KMS-11 (cell line): Measurements from ENCODE around the gene CTDP1.

Experiments used
- H2AFZ ChIP-seq: fragments of 200-600 bp; sonication (generic); 2 replicates; pipeline ENCODE4 v1.6.1; 2016; ENCODE audit warnings: antibody characterized with exemption, mixed run types, low read depth
- H3K27ac ChIP-seq: fragments of 200-600 bp; sonication (generic); 2 replicates; pipeline ENCODE4 v1.6.1; 2016; ENCODE audit warnings: mild to moderate bottlenecking, mixed run types
- H3K27me3 ChIP-seq: fragments of 200-600 bp; sonication (generic); 2 replicates; pipeline ENCODE4 v1.6.1; 2017; ENCODE audit warnings: mild to moderate bottlenecking, low read depth, mixed run types, moderate library complexity; ENCODE audit not compliant: insufficient read depth
- H3K36me3 ChIP-seq: fragments of 200-600 bp; sonication (generic); 2 replicates; pipeline ENCODE4 v1.6.1; 2017; ENCODE audit warnings: mild to moderate bottlenecking, mixed run types; ENCODE audit not compliant: insufficient read depth
- H3K4me1 ChIP-seq: fragments of 200-600 bp; sonication (generic); 2 replicates; pipeline ENCODE4 v1.6.1; 2016; ENCODE audit warnings: mild to moderate bottlenecking, low read depth, mixed run types; ENCODE audit not compliant: poor library complexity, severe bottlenecking
- H3K4me2 ChIP-seq: fragments of 200-600 bp; sonication (generic); 2 replicates; pipeline ENCODE4 v1.7.0; 2016; ENCODE audit warnings: mild to moderate bottlenecking, mixed run types
- H3K4me3 ChIP-seq: fragments of 200-600 bp; sonication (generic); IDR thresholded peaks from 2 replicates; pipeline ENCODE4 v1.6.1; 2017; ENCODE audit warnings: low read depth, low read length, mixed read lengths; ENCODE audit not compliant: insufficient read depth
- H3K79me2 ChIP-seq: fragments of 200-600 bp; sonication (generic); 2 replicates; pipeline ENCODE4 v1.6.1; 2016; ENCODE audit warnings: low read depth, mixed run types; ENCODE audit not compliant: insufficient read depth
- H3K9ac ChIP-seq: fragments of 200-600 bp; sonication (generic); 2 replicates; pipeline ENCODE4 v1.6.1; 2016; ENCODE audit warnings: mild to moderate bottlenecking, mixed run types
- H4K20me1 ChIP-seq: fragments of 200-600 bp; sonication (generic); 2 replicates; pipeline ENCODE4 v1.6.1; 2016; ENCODE audit warnings: mild to moderate bottlenecking, mixed run types; ENCODE audit not compliant: insufficient read depth
- CTCF ChIP-seq: fragments of 200-600 bp; sonication (generic); conservative IDR thresholded peaks from 2 replicates; pipeline ENCODE4 v1.6.1; 2017; ENCODE audit warnings: low read depth, mild to moderate bottlenecking, antibody characterized with exemption, low read length, moderate library complexity, mixed read lengths

Gene CTDP1

GRCh38 chr18:79647307-79647706 lies 32.3 kb upstream of the CTDP1 start:
- Histone ChIP-seq H3K4me1 (peaks cover 7% of the 10 kb centered on the region), H3K79me2 (no peaks in the 10 kb centered on the region), H3K4me2 (no peak overlapping the region), H3K27ac (no peak overlapping the region), H3K27me3 (no peaks in the 10 kb centered on the region), H4K20me1 (no peaks in the 10 kb centered on the region), H3K9ac (no peak overlapping the region), H2AFZ (no peak overlapping the region), H3K36me3 (no peaks in the 10 kb centered on the region), H3K4me3 (no peak overlapping the region)
- no peak for TF ChIP-seq CTCF

DNA sequence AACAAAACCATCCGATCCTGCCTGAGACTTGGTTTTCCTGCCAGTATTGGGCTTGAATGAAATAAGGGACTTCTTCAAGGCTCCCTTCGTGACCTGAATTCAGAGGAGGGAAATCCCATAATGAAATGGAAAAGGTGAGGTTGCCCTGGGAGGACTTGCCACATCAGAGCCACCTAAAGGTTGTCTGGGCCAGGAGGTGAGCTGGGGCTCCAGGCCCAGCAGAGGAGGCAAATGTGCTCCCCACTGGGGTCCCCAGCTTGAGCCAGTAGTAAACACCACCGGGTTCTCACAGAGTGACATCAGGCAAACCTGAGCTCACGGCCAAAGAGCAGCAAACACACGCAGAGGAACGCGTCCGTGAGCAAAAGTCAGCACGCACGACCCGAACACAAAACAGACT lies 28.6 kb upstream of the CTDP1 start:
- TF ChIP-seq CTCF: no peak

GRCh38 chr18:79657342-79657996 lies 22.1 kb upstream of the CTDP1 start:
- no peak overlapping the region for H3K4me3 ChIP-seq
- no peaks in the 10 kb centered on the region for H3K36me3 ChIP-seq
- no peak for TF ChIP-seq CTCF
- H3K4me2 ChIP-seq: no peak overlapping the region
- H3K79me2 ChIP-seq: no peaks in the 10 kb centered on the region
- H3K27me3 ChIP-seq: no peaks in the 10 kb centered on the region
- no peaks in the 10 kb centered on the region for H4K20me1 ChIP-seq
- H3K27ac ChIP-seq: no peak overlapping the region
- no peaks in the 10 kb centered on the region for H3K4me1 ChIP-seq
- H2AFZ ChIP-seq: no peak overlapping the region
- no peak overlapping the region for H3K9ac ChIP-seq

More for the DNA sequence above, 28.6 kb upstream of the CTDP1 start:
- Histone ChIP-seq H3K4me2 (no peak overlapping the region), H3K36me3 (no peaks in the 10 kb centered on the region), H3K4me3 (no peak overlapping the region), H2AFZ (no peak overlapping the region), H3K9ac (no peak overlapping the region), H3K27me3 (no peaks in the 10 kb centered on the region), H3K27ac (no peak overlapping the region), H3K4me1 (no peaks in the 10 kb centered on the region), H3K79me2 (no peaks in the 10 kb centered on the region), H4K20me1 (no peaks in the 10 kb centered on the region)

DNA sequence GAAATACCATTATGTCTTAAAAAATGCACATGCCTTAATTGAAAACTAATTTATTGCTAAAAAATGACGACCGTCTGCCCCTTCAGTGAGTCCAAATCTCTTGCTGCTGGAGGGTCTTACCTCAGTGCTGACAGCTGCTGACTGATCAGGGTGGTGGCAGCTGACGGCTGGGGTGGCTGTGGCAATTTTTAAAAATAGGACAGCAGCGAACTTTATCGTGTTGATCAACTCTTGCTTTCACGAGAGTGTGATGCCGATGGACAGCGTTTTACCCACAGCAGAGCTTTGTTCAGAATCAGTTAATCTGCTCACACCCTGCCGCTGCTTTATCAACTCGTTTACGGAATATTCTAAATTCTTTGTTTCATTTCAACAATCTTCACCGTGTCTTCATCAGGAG lies 21.2 kb upstream of the CTDP1 start:
- no peaks in the 10 kb centered on the region for H3K79me2 ChIP-seq
- no peak overlapping the region for H3K4me2 ChIP-seq

More for the DNA sequence above, 21.2 kb upstream of the CTDP1 start:
- no peaks in the 10 kb centered on the region for H3K36me3 ChIP-seq
- H3K9ac ChIP-seq: no peak overlapping the region
- H3K27ac ChIP-seq: no peak overlapping the region
- no peaks in the 10 kb centered on the region for H4K20me1 ChIP-seq
- no peak for TF ChIP-seq CTCF
- H2AFZ ChIP-seq: no peak overlapping the region
- H3K4me3 ChIP-seq: no peak overlapping the region
- H3K4me1 ChIP-seq: no peaks in the 10 kb centered on the region
- no peaks in the 10 kb centered on the region for H3K27me3 ChIP-seq
